NCI-H748 (cell line): ENCODE data around the gene CDC73.
"Not testable (repeated sequence)": the region's sequence is repeated elsewhere in the genome, so short reads cannot be mapped to it uniquely, and the experiment has no call there.

Experiments
- DNase-seq: peaks from one replicate; lab custom pipeline; 2025; ENCODE audit not compliant: unreplicated experiment; lab: John Stamatoyannopoulos, UW

Gene CDC73

DNA sequence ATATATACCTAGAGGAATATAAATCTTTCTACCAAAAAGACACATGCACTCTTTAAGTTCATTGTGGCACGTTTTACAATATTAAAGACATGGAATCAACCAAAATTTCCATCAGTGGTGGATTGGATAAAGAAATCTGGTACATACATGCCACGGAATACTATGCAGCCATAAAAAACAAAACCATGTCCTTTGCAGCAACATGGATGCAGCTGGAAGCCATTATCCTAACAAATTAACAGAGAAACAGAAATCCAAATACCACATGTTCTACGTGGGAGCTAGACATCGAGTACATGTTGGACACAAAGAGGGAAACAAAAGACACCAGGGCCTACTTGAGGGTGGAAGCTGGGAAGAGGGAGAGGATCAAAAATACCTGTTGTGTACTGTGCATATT is 97.6 kb downstream of the CDC73 start:
- no peak for DNase-seq

GRCh38 chr1:193221651-193222050 is 99.8 kb downstream of the CDC73 start:
- DNase-seq = peak; percentile 37

DNA sequence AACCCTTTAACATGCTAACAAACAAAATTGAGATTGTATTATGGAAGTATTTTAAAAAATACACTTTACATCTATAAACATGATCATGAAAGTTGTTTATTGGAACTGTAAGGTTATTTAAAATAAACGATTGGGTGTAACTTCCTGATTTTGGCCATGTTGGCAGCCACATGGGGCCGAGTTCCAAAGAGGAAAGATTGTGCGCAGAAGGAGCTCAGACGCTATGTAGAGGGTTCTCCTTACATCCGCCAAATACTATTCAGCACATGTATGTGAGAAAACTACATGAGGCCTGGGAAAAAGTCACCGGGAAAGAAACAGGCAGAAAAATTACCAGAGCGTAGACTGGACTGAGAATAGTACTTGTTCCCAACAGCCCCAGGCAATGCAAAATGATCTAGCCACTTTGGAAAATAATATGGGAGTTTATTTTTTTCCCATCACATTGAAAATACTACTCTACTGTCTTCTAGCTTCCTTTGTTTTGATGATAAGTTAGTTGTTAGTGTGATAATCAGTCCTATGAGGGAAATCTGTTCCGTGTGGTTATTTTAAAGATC is 100.3 kb downstream of the CDC73 start:
- no peak for DNase-seq

- DNase-seq = no peak
These were observed 107.3 kb downstream of the CDC73 start for GRCh38 chr1:193229136-193229535.

DNA sequence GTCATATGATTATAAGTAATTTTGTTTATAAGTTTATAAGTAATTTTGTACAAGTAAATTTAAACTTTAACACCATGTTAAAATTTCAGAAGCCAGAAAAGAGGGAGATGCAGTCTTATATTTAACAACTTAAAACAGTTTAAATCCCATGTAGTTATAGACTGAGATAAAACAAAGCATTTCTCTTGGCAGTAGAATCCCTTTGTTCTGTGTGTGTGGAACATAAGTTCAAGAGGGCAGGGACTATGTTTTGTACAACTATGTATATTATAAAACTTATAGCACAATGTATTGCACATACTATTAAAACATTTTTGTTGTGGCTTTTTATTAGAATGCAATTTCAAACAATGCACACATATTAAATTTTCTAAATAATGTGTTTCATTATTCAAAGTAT is 109.3 kb downstream of the CDC73 start:
- not testable (repeated sequence) for DNase-seq

DNA sequence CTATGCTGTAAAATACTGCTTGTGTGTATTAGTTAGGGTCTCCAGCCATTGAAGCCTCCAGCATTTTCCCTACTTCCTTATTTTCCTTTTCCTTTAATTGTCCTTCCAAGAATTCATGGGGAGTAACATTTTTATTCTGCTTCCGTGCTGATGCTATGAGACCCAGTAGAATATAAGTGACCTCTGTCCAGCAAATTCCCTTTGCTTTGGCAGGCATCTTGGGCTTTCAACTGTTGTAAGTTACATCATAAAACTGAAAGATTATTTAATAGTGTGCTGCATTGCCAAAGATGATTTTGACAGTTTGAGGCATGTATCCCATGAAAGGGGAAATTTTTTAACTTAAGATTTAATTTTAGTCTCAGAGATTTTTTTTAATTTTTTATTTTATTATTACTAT is 112.7 kb downstream of the CDC73 start:
- DNase-seq = no peak

DNA sequence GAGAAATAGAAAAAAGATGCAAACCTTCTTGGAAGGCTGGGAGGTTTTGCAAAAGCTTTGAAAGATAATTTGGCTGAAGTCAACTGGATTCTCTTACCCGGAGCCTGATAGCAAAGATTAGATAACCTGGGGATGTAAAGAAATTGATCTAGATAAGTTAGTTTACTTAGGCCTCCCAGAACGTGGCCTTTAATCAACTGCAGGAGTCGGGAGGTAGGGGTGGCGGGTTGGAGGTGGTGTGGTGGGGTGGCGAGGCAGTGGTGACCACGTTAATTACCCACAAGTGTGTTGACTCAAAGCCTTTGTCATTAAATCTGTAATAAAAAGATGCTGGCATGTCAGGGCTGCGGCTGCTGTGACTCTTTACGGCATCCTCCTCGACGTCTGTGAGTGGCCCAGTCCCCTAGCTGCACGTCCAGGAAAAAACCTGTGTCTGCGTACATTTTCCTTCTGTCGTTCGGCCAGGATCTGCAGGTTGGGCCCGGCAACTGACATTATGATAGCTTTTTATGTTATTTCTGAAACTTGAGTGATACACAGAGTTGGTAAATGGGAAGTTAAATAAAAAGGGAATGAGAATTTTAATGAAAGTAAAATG is 115.6 kb downstream of the CDC73 start:
- DNase-seq = no peak

DNA sequence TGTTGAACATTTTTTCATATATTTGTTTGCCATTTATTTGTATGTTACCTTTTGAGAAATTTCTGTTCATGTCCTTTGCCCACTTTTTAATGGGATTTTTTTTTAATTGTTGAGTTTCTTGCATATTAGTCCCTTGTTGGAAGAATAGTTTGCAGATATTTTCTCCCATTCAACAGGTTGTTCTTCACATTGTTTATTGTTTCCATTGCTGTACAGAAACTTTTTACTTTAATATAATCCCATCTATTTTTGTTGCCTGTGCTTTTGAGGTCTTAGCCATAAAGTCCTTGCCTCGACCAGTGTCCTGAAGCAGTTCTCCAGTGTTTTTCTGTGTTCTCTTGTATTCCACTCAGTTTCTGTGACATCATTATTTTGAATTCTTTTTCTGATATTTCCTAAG is 118.8 kb downstream of the CDC73 start:
- DNase-seq = no peak

- no peak for DNase-seq
These were observed 119.4 kb downstream of the CDC73 start for GRCh38 chr1:193241132-193241827.

GRCh38 chr1:193242000-193242399 is 120.2 kb downstream of the CDC73 start:
- DNase-seq = no peak

- DNase-seq = no peak
These were observed 127.4 kb downstream of the CDC73 start for GRCh38 chr1:193249187-193249586.

GRCh38 chr1:193251950-193252349 is 130.1 kb downstream of the CDC73 start:
- DNase-seq = no peak

DNA sequence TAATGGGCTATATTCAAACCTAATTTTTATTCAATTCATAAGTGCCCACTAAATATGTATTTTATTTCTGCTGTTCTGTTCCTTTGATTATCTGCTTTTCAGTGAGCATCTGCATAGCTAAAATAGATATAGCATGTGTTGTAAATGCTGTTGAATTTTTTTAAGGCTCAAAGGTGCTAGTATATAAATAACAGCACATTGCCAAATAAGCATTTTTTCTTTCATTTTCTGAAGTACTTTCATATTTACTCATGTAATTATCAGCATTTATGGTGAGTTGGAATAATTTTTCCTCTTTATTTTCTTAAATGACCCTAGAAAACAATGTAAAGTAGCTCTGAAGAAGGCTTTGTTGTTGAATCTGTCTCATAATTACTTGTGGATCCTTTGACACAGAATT is 134.2 kb downstream of the CDC73 start:
- no peak for DNase-seq

DNA sequence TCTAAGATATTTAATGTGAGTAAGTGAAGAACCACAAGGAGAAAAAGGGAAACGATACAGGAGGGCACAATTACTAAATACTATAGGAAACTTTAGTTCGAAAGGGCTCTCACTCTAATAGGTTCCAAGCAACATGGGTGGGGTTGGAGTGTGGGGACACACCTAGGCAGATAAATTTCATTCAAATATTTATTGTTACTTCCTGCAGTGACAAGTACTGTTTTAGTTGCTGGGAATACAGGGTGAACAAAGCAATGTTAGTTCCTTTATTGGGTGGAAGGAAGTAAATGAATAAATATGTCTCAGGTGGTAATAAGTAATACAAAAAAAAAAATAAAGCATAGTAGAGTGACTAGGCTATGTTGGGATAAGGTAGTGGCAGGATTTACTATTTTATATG is 137.8 kb downstream of the CDC73 start:
- DNase-seq = peak; percentile 45

DNA sequence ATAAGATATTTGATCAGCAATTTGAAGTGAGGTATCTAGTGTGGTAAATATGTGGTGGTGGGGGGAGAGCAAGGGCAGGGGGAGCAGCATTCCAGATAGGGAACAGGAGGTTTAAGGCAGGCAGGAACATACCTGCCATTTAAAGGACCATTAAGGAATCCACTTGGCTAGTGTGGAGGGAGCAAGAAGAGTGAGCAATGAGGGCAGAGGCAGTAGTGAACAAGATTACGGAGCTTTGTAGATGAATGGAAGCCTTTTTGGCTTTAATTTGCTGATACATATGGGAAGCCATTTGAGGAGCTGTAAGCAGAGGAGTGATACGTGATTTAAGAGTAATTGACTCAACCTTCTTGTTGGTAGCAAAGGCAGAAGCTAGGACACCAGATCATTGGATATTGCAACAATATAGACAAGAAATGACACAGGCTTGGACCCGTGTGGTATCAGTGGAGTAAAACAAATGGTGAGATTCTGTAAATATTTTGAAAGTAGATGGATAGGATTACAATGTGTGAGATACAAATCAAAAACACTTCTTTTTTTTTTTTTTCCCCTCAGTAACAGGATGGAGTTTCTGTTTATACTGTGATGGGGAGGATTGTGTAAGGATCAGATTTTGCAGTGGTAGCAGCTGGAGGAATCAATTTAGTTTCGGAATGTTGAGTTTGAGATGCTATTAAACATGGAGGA is 138.4 kb downstream of the CDC73 start:
- DNase-seq = peak; percentile 14

- DNase-seq = no peak
These were observed 139.1 kb downstream of the CDC73 start for GRCh38 chr1:193260896-193261295.

- no peak for DNase-seq
These were observed 140.8 kb downstream of the CDC73 start for GRCh38 chr1:193262661-193263060.

DNA sequence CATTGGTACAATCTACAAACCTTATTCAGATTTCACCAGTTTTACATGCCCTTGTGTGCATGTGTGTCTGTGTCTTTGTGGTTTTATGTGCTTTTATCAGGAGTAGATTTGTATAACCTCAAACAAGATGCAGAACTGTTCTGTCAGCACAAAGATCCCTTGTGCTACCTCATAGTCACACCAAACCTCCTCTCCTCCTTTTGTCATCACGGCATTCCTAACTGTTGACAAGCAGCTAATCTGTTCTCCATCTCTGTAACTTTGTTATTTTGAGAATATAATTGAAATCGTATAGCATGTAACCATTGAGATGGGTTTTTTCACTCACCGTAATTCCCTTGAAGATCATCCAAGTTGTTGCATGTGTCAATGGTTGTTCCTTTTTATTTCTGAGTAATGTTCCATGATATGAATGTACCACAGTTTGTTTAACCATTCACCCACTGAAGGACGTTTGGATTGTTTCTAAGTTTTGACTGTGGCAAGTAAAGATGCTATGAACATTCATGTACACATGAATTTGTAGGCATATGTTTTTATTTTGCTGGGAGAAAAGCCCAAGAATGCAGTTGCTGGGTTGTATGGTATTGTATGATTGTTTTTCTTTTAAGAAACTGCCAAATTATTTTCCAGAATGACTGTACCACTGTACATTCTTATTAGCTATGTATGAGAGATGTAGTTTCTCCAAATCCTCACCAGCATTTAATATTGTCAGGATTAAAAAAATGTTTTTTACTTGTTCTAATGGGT is 142.7 kb downstream of the CDC73 start:
- no peak for DNase-seq

DNA sequence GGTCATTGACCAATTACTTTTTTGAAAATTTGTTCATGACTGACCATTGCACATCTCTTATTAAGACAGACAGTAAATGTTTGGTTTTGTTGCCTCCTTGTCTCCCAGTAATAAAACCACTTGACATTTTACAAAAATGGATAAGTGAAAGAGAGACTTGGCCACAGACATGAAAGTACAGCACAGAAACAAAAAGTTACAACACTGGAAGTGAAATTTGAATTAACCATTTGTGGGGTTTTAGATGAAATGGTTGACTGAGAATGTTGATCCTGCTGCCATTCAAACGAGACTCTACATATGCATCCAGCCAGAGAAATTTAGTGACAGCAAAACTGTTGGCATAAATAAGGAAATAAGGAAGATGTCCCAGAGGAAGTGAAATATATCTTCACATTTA is 143.9 kb downstream of the CDC73 start:
- no peak for DNase-seq

DNA sequence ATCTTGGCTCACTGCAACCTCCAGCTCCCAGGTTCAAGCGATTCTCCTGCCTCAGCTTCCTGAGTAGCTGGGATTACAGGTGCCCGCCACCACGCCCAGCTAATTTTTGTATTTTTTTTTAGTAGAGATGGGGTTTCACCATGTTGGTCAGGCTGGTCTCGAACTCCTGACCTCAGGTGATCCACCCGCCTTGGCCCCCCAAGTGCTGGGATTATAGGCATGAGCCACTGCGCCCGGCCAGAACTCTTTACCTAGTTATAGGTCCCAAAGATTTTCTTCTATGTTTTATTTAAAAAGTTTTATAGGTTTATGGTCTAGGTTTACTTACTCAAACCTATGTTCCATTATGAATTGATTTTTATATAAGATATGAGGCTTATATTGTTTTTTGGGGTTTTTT is 145.0 kb downstream of the CDC73 start:
- not testable (repeated sequence) for DNase-seq

GRCh38 chr1:193270996-193271395 is 149.2 kb downstream of the CDC73 start:
- DNase-seq = no peak
